K562 (cell line): Measurements from ENCODE around the gene PPM1H. TPM values are rescaled to one million over a fixed set of nuclear protein-coding genes. Genes with fewer than 3 reads are reported as not detected.

Experiments
- ATAC-seq: fragments of 200-7000 bp; cut with Tn5 transposase; 3 replicates; pipeline ENCODE4 v1.9.1; 2020; ENCODE audit warnings: moderate library complexity
- BruUV-seq: library from RNA; stranded (reverse); fragments of 400-500 nt; replicated peaks from 2 replicates; lab custom pipeline; 2021; lab: Mats Ljungman, UMichigan
- CTCF ChIA-PET: fragments of 300-600 bp; formaldehyde crosslinking; extraction: SDS; loops from one replicate; lab custom pipeline; 2021; ENCODE audit warnings: low intra/inter-chr PET ratio; lab: Yijun Ruan, JAX
- POLR2A ChIA-PET: fragments of 300-600, 350-650 bp; sonication (Branson Sonifier 250); formaldehyde crosslinking; extraction: SDS; loops from one replicate; lab custom pipeline; 2021; ENCODE audit warnings: antibody characterized with exemption, inconsistent platforms; lab: Yijun Ruan, JAX
- DNase-seq, 4 experiments: peaks; one replicate each; pipeline versions ENCODE4 v3.0.0 to v3.0.0-alpha.2; 2011 to 2018; ENCODE audit warnings: low spot score in 3 of 4, mixed read lengths in 3 of 4; ENCODE audit errors: extremely low read depth in 1 of 4
- FAIRE-seq: peaks from 2 replicates; lab custom pipeline; 2011; peaks lifted over from hg19 to GRCh38; lab: Jason Lieb, UNC
- H2AFZ ChIP-seq: 2 replicates; pipeline ENCODE4 v1.6.0; 2011; ENCODE audit warnings: low read depth, low read length, control low read depth, inconsistent platforms
- H3K27ac ChIP-seq: fragments of 200-600 bp; 3 replicates; pipeline ENCODE4 v1.8.0; 2011; ENCODE audit warnings: low read depth, mild to moderate bottlenecking, control low read depth, inconsistent platforms, low read length, moderate library complexity, mixed read lengths; ENCODE audit errors: extremely low read depth
- H3K27me3 ChIP-seq, 2 experiments: fragments of 300-600 bp in 1 of 2; 2 replicates in 1 of 2; 3 replicates in 1 of 2; pipeline versions ENCODE4 v1.6.0 to v1.8.0; 2011; ENCODE audit warnings: inconsistent platforms in 2 of 2, low read length in 2 of 2, mild to moderate bottlenecking in 1 of 2, mixed read lengths in 1 of 2, moderate library complexity in 1 of 2; ENCODE audit not compliant: control insufficient read depth in 2 of 2, insufficient read depth in 2 of 2
- H3K36me3 ChIP-seq: fragments of 300-600 bp; 3 replicates; pipeline ENCODE4 v1.8.0; 2011; ENCODE audit warnings: mild to moderate bottlenecking, low read length, inconsistent platforms; ENCODE audit not compliant: control insufficient read depth, insufficient read depth
- H3K4me1 ChIP-seq, 2 experiments: fragments of 200-600 bp in 1 of 2; replicated peaks in 1 of 2; 2 replicates in 1 of 2; 3 replicates in 1 of 2; pipeline versions ENCODE4 v1.5.1 to v1.8.0; 2011; ENCODE audit warnings: inconsistent platforms in 2 of 2, low read length in 2 of 2, mild to moderate bottlenecking in 1 of 2, mixed read lengths in 1 of 2, moderate library complexity in 1 of 2; ENCODE audit not compliant: control insufficient read depth in 2 of 2, insufficient read depth in 2 of 2
- H3K4me2 ChIP-seq: 2 replicates; pipeline ENCODE4 v1.6.1; 2011; ENCODE audit warnings: low read length, control low read depth, inconsistent platforms, mixed read lengths; ENCODE audit not compliant: insufficient read depth
- H3K4me3 ChIP-seq: fragments of 200-600 bp; sonication (generic), shearing (Covaris generic); 2 replicates; pipeline ENCODE4 v1.5.1; 2016; ENCODE audit warnings: control low read depth, inconsistent platforms
- H3K79me2 ChIP-seq: fragments of 200-600 bp; 3 replicates; pipeline ENCODE4 v1.8.0; 2011; ENCODE audit warnings: low read length, inconsistent platforms; ENCODE audit not compliant: control insufficient read depth, insufficient read depth
- H3K9ac ChIP-seq, 2 experiments: 2 replicates each; pipeline versions ENCODE4 v1.6.0 to v1.6.1; 2011; ENCODE audit warnings: low read depth in 2 of 2, low read length in 2 of 2, control low read depth in 1 of 2, inconsistent platforms in 1 of 2, mild to moderate bottlenecking in 1 of 2, mixed read lengths in 1 of 2; ENCODE audit not compliant: insufficient read depth in 1 of 2
- H3K9me1 ChIP-seq: one replicate; pipeline ENCODE4 v1.6.0; 2011; ENCODE audit warnings: inconsistent platforms, mild to moderate bottlenecking, low read length, moderate library complexity; ENCODE audit not compliant: control insufficient read depth, insufficient read depth
- H3K9me3 ChIP-seq: replicated peaks from 2 replicates; pipeline ENCODE4 v1.5.1; 2011; ENCODE audit warnings: low read depth, low read length, inconsistent platforms; ENCODE audit not compliant: control insufficient read depth, insufficient read depth
- H4K20me1 ChIP-seq: replicated peaks from 2 replicates; pipeline ENCODE4 v1.6.1; 2011; ENCODE audit warnings: low read length, inconsistent platforms, mixed read lengths; ENCODE audit not compliant: control insufficient read depth, insufficient read depth
- BRD4 ChIP-seq: fragments of 200-600 bp; sonication (generic); IDR thresholded peaks from 2 replicates; pipeline ENCODE4 v1.6.1; 2017; ENCODE audit warnings: inconsistent platforms
- CEBPG ChIP-seq, 3 experiments: fragments of 200-800 bp in 1 of 3; sonication (Bioruptor generic) in 1 of 3; sonication (generic) in 1 of 3; formaldehyde crosslinking in 1 of 3; IDR thresholded peaks in 2 of 3; conservative IDR thresholded peaks in 1 of 3; 2 replicates each; pipeline versions ENCODE4 v1.6.1 to v1.8.0; 2016 to 2022; ENCODE audit warnings: missing compliant biosample characterization in 2 of 3, missing genetic modification characterization in 2 of 3, mild to moderate bottlenecking in 1 of 3, missing genetic modification reagents in 1 of 3
- CHD4 ChIP-seq: fragments of 200-600 bp; sonication (generic); IDR thresholded peaks from 3 replicates; pipeline ENCODE4 v1.6.1; 2012; ENCODE audit warnings: low read depth, mild to moderate bottlenecking, mixed read lengths, low read length, inconsistent platforms; ENCODE audit not compliant: insufficient read depth, insufficient replicate concordance, poor library complexity, severe bottlenecking
- HES1 ChIP-seq: fragments of 450-650 bp; IDR thresholded peaks from 2 replicates; pipeline ENCODE4 v1.6.1; 2016; ENCODE audit warnings: low read depth, mild to moderate bottlenecking, moderate library complexity
- MIER1 ChIP-seq: fragments of 450-650 bp; IDR thresholded peaks from 2 replicates; pipeline ENCODE4 v1.6.1; 2016; ENCODE audit warnings: antibody characterized with exemption, mild to moderate bottlenecking, low read depth
- PRPF4 ChIP-seq: fragments of 200-400 bp; formaldehyde crosslinking; IDR thresholded peaks from one replicate; pipeline ENCODE4 v1.6.1; 2017; ENCODE audit warnings: low read length, low read depth, mild to moderate bottlenecking; ENCODE audit not compliant: insufficient read depth, poor library complexity, severe bottlenecking
- ZNF354B ChIP-seq: fragments of 250-450 bp; sonication (Bioruptor Pico); IDR thresholded peaks from 2 replicates; pipeline ENCODE4 v1.4.0; 2020
- ZNF589 ChIP-seq: fragments of 200-800 bp; sonication (Bioruptor generic); IDR thresholded peaks from 2 replicates; pipeline ENCODE4 v1.6.1; 2016; ENCODE audit warnings: low read depth, missing genetic modification characterization, missing compliant biosample characterization
- WGBS: fragments of 100-300 bp; shearing (Covaris generic); methylation state at CpG from one replicate; pipeline ENCODE4 v1.1.6; 2016; ENCODE audit warnings: low coverage, mixed read lengths; ENCODE audit not compliant: insufficient coverage; ENCODE audit errors: missing lambda C conversion rate; 5-methylcytosine and 5-hydroxymethylcytosine counted together
- in situ Hi-C: fragments of 300-500 bp; cut with MboI; formaldehyde crosslinking; loops from 4 replicates; pipeline ENCODE4 v1.15.0; 2018; ENCODE audit warnings: inconsistent platforms, mixed read lengths
- intact Hi-C: fragments of 100-400 bp; cut with micrococcal nuclease; formaldehyde crosslinking; loops from 2 replicates; pipeline ENCODE4 v1.14.2; 2022
- polyA plus RNA-seq, 8 experiments: library from polyadenylated mRNA; depleted of rRNA in 4 of 8; stranded (reverse) in 5 of 8; unstranded in 3 of 8; fragments of >200 nt; fragmentation: Nextera tagmentation in 2 of 8; fragmentation: Illumina TruSeq in 1 of 8; extraction: Ambion mirVana in 2 of 8; extraction: Trizol in 1 of 8; gene quantifications; 2 replicates each; pipeline versions ENCODE4 v1.2.1 to v1.2.3, GENCODE V29; 2011 to 2014; ENCODE audit warnings: inconsistent platforms in 1 of 8, missing spikeins in 1 of 8
- total RNA-seq, 7 experiments: library from RNA; depleted of rRNA in 6 of 7; stranded (reverse); fragments of >200 nt in 6 of 7; fragmentation: Illumina TruSeq in 2 of 7; extraction: Trizol in 2 of 7; gene quantifications; 2 replicates each; pipeline versions ENCODE4 v1.2.1 to v1.2.3, GENCODE V29; 2011 to 2021; ENCODE audit warnings: low replicate concordance in 1 of 7

Gene PPM1H
- total and polyA plus RNA-seq, 9 of the 15 experiments (the other 6 are each of a cell fraction or from before 2014, with no cell fraction given) = 5.3 to 29.3 (median 11.3) TPM

DNA sequence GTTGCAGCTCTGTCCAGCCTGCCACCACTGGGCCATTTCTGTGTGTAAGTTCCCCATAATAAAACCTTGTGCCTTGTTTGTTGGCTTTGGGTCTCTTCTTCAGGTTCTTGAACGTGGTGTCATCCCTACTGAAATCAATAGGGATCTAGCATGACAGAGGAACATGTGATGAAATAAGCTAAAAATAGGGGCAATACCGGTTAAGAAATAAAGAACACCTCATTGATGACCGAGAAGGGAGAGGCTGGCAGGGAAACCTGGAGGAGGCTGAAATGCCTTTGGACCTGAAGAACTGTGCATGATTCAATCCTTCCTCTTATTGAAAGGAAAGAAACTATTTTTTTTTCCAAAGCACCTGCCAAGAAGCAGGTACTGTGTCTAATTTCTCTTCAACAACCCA, 172.3 kb downstream of the PPM1H start:
- FAIRE-seq (no peak), ATAC-seq (no peak), DNase-seq (no peak)
- H3K79me2 ChIP-seq = no peaks in the 10 kb centered on the region
- WGBS = 28% methylated on average over 3 of the region's 3 CpGs
- no peaks in the 10 kb centered on the region for H3K36me3 ChIP-seq
- peaks cover 0 to 3% of the 10 kb centered on the region in 2 experiments; a peak in 1 of 5 replicates for H3K27me3 ChIP-seq
- in situ Hi-C loops (no loop called here), intact Hi-C loops (no loop called here)
- no peaks in the 10 kb centered on the region for H3K9me1 ChIP-seq
- TF ChIP-seq HES1 (no peak), PRPF4 (no peak), CEBPG (CRISPR knock-in tag; IDR thresholded peaks at IDR 0.05) (no peak), CEBPG (tag; conservative IDR thresholded peaks at IDR 0.05 in 1 of 2, IDR thresholded peaks at IDR 0.05 in 1 of 2) (peak in 1 of 2 experiments; percentile 37; a peak in 1 of 4 replicates), ZNF354B (CRISPR knock-in tag) (no peak), CHD4 (no peak), BRD4 (no peak), ZNF589 (no peak), MIER1 (no peak)
- H3K9me3 ChIP-seq = no peaks in the 10 kb centered on the region
- peaks cover 0 to 7% of the 10 kb centered on the region in 2 experiments; a peak in 3 of 5 replicates for H3K4me1 ChIP-seq
- H4K20me1 ChIP-seq = 0 out of 2 replicates have a peak, but pooled peaks cover 4% of the 10 kb centered on the region
- no peak overlapping the region for H3K27ac ChIP-seq
- H3K4me3 ChIP-seq = no peak overlapping the region
- CTCF ChIA-PET = no interaction called here
- BruUV-seq = no TSS peak
- no peak overlapping the region for H3K9ac ChIP-seq
- H3K4me2 ChIP-seq = no peak overlapping the region
- no peak overlapping the region for H2AFZ ChIP-seq
- POLR2A ChIA-PET = interaction anchor here (0.5 kb wide), 1 partner anchor 44 kb away, joined by 3 read pairs; no protein-coding TSS in a partner anchor
